HG03378 (cell line): Measurements from ENCODE around the gene CPNE2.
"Not testable (repeated sequence)": the region's sequence is repeated elsewhere in the genome, so short reads cannot be mapped to it uniquely, and the experiment has no call there.

Experiments
- ATAC-seq: cut with Tn5 transposase; IDR thresholded peaks from one replicate; pipeline ENCODE4 v1.9.1; 2021; ENCODE audit warnings: mild to moderate bottlenecking, moderate library complexity; ENCODE audit not compliant: unreplicated experiment

The CPNE2 gene

DNA sequence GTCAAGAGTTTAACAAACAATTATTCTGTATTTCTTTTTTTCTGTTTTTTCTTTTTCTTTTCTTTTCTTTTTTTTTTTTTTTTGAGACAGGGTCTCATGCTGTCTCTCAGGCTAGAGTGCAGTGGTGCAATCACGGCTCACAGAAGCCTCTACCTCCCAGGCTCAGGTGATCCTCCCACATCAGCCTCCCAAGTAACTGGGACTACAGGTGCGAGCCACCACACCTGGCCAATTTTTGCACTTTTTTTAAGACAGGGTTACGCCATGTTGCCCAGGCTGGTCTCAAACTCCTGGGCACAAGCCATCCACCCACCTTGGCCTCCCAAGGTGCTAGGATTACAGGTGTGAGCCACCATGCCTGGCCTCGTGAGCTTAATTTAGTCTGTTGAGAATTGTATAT is 97.1 kb downstream of the CPNE2 start:
- not testable (repeated sequence) for ATAC-seq

DNA sequence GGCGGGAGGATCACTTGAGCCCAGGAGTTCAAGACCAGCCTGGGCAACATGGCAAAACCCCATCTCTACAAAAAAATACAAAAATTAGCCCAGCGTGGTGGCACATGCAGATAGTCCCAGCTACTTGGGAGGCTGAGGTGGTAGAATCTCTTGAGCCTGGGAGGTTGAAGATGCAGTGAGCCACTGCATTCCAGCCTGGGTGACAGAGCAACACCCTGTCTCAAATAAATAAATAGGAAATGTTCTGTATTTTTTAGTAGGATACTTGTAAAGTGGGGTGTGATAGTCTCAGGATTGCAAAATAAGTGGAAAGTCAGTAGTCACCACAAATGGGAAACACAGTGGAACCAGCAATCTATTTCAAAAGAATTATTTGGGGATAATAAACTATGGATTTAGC is 97.8 kb downstream of the CPNE2 start:
- ATAC-seq = no peak

DNA sequence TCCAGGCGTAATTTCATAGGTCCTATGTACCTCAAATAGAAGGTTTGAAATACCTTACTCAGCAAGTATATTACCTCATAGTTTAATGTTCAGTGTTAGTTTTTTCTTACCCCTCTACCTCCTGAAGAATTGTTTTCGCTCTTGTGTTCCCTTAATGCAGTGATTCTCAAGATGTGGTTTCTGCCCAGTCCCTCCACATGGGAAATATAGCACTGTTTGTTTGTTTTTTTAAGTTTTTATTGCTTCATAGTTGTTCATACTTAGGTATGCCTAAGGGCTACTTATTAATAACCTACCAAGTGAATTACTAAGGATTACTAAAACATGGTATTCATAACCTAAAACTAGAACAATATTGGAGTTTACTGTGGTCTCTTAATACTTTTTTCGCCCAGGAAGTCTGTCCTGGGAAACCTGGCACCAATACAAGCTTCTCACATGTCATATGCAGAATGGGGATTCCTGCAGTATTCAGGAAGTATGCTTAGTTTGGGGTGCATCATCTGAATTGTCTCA is 98.7 kb downstream of the CPNE2 start:
- no peak for ATAC-seq

DNA sequence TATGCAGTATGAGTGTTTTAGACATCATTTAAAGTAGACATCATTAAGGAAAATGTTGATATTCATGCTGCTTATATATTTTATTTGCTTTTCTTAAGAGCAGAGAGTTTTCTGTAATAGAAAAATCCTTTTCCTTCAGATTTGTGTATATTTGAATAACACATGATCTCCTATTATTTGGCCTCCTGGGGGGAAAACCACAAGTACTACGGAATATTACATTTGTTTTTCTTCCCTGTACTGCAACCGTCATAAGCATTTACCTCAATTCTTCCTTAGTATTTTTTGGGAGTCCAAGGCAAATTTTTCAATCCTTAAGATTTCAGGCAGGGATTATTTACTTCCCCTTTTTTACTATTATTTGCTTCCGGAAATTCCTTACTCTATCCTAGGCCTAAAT is 99.8 kb downstream of the CPNE2 start:
- no peak for ATAC-seq

DNA sequence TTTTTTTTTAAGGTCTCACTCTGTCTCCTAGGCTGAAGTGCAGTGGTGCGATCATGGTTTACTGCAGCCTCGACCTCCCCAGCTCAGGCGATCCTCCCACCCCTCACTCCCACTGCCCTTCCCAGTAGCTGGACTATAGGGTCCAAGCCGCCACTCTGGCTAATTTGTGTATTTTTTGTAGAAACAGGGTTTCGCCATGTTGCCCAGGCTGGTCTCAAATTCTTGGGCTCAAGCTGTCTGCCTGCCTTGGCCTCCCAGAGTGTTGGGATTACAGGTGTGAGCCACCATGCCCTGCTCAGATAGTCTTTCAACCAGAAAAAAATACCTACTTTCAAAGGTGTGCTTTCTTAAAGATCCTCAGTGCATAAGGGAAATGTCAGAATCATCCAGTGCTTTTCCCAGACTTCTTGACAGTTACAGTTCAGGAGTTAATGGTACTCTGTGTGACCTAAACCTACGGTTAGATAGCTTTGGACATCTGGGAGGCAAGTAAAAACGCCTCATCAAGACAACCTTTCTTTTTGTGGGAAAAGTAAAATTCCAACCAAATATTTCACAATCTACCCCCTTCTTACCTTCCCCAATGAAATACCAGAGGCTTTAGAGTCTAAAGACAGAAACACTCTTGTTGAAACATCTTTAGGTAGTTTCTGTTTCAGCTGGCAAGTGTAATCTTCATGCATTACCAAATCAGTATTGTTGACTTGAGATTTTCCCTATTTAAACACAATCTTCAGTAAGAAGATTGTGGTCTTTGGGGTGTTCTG is 100.5 kb downstream of the CPNE2 start:
- no peak for ATAC-seq

DNA sequence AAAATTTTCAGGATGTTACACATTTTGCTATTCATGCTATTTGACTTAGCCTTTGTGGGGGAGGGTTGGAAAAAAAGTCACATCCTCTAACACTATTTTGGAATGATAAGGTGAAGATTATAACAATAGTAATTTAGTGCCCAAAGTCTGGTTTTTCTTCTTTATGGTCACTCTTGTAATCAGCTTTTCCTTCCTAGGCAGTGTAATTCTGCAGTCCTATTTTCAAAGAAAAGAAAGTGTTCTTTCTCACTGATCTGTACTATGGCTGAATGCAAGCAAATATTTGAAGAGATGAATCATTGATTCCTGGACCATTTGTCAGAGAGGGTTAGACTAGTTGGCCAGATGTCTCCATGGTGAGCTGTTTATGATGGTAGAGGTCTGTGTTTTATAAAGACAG is 102.1 kb downstream of the CPNE2 start:
- ATAC-seq = no peak

DNA sequence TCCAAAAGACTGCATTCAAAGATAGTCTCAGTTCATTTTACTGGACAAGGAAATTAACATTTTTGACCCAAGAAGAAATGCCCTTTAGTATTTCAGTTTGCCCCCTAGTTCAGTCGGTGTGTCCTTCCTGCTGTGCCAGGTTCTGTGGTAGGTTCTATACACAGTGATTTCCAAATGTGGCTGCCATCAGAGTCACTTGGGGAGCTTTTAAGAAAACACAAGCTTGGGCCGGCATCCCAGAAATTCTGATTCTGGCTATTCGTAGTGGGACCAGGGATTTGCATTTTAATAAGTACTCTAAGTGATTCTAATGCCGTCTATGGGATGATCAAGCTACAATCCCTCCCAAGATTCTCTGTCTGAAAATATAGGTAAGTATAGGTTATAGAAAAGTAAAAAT is 103.9 kb downstream of the CPNE2 start:
- no peak for ATAC-seq

DNA sequence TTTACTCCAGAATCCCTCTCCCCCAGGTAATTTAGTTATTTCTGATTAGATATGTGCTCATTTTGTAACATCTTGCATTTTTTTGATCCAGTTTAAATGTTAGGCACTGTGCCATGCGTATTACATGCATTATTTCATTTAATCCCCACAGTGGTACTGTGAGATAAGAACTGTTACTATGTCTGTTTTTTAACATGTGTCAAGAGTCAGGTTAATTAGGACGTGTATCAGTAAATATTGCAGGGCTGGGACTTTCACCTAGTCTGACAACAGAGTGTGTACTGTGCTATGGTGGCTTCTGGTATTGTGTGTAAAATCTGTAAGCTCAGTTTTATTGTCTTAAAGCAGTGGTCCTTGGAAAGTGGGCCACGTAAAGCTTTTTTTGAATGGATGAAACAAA is 104.4 kb downstream of the CPNE2 start:
- no peak for ATAC-seq
